Ishikawa (cell line): Measurements from ENCODE around the gene TXNIP.

Experiments
- CREB1 ChIP-seq: IDR thresholded peaks from 2 replicates; pipeline ENCODE4 v1.6.1; 2012; ENCODE audit warnings: low read depth
- EGR1 ChIP-seq: IDR thresholded peaks from 2 replicates; pipeline ENCODE4 v1.6.1; 2012
- EP300 ChIP-seq: IDR thresholded peaks from 2 replicates; pipeline ENCODE4 v1.6.1; 2012; ENCODE audit warnings: borderline replicate concordance
- RAD21 ChIP-seq: IDR thresholded peaks from 2 replicates; pipeline ENCODE4 v1.6.1; 2012; ENCODE audit warnings: low read depth
- TAF1 ChIP-seq: IDR thresholded peaks from 2 replicates; pipeline ENCODE4 v1.6.1; 2012; ENCODE audit warnings: low read depth, mild to moderate bottlenecking
- YY1 ChIP-seq: IDR thresholded peaks from 2 replicates; pipeline ENCODE4 v1.6.1; 2012; ENCODE audit warnings: low read depth
- TF ChIP-seq, protein P1 (sequence below): IDR thresholded peaks from 2 replicates; pipeline ENCODE4 v1.6.1; 2012

GRCh38 chr1:145978854-145979745 is 17.3 kb downstream of the TXNIP start:
- TF ChIP-seq YY1 (no peak; the same call in 1 of the 2 replicates), RAD21 (no peak), TAF1 (peak; percentile 36; the same call in 1 of the 2 replicates), CREB1 (peak; percentile 49), EP300 (peak; percentile 55), EGR1 (0 out of 2 replicates have a peak, but pooled peaks have one; percentile 43)
- TF ChIP-seq, protein P1, sequence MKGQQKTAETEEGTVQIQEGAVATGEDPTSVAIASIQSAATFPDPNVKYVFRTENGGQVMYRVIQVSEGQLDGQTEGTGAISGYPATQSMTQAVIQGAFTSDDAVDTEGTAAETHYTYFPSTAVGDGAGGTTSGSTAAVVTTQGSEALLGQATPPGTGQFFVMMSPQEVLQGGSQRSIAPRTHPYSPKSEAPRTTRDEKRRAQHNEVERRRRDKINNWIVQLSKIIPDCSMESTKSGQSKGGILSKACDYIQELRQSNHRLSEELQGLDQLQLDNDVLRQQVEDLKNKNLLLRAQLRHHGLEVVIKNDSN = no peak; the same call in 1 of the 2 replicates
